GM23338 (cell line): ENCODE data around the gene SORT1. TPM values are rescaled to one million over a fixed set of nuclear protein-coding genes. Genes with fewer than 3 reads are reported as not detected.

Source experiments
- ATAC-seq: fragments of 200-7000 bp; cut with Tn5 transposase; 3 replicates; pipeline ENCODE4 v1.9.1; 2020
- DNase-seq: peaks from one replicate; pipeline ENCODE4 v3.0.0-alpha.2; 2015; ENCODE audit warnings: low spot score
- H2AFZ ChIP-seq: fragments of 200-600 bp; sonication (generic); 2 replicates; pipeline ENCODE4 v1.8.0; 2016; ENCODE audit warnings: antibody characterized with exemption, mild to moderate bottlenecking, moderate library complexity
- H3F3A ChIP-seq: fragments of 200-600 bp; sonication (generic); replicated peaks from 2 replicates; pipeline ENCODE4 v1.8.0; 2017; ENCODE audit warnings: antibody characterized with exemption, mixed run types, low read depth
- H3K27ac ChIP-seq: fragments of 200-600 bp; sonication (generic); 2 replicates; pipeline ENCODE4 v1.6.1; 2016; ENCODE audit warnings: low read depth
- H3K27me3 ChIP-seq: fragments of 200-600 bp; sonication (generic); 2 replicates; pipeline ENCODE4 v1.8.0; 2016; ENCODE audit warnings: mild to moderate bottlenecking, mixed run types, moderate library complexity; ENCODE audit not compliant: insufficient read depth
- H3K36me3 ChIP-seq: fragments of 200-600 bp; sonication (generic); 2 replicates; pipeline ENCODE4 v1.8.0; 2016; ENCODE audit warnings: mild to moderate bottlenecking; ENCODE audit not compliant: insufficient read depth
- H3K4me1 ChIP-seq: fragments of 200-600 bp; sonication (generic); 2 replicates; pipeline ENCODE4 v1.8.0; 2016; ENCODE audit warnings: mild to moderate bottlenecking, moderate library complexity; ENCODE audit not compliant: insufficient read depth
- H3K4me2 ChIP-seq: fragments of 200-600 bp; sonication (generic); 2 replicates; pipeline ENCODE4 v1.7.1; 2017; ENCODE audit warnings: mixed run types
- H3K4me3 ChIP-seq: fragments of 200-600 bp; sonication (generic); 2 replicates; pipeline ENCODE4 v1.6.1; 2016; ENCODE audit warnings: mixed run types
- H3K79me2 ChIP-seq: fragments of 200-600 bp; sonication (generic); replicated peaks from 2 replicates; pipeline ENCODE4 v1.8.0; 2017; ENCODE audit warnings: mild to moderate bottlenecking; ENCODE audit not compliant: insufficient read depth
- H3K9me2 ChIP-seq: fragments of 200-600 bp; sonication (generic); 2 replicates; pipeline ENCODE4 v1.8.0; 2017; ENCODE audit not compliant: insufficient read depth
- H4K20me1 ChIP-seq: fragments of 200-600 bp; sonication (generic); replicated peaks from 2 replicates; pipeline ENCODE4 v1.8.0; 2017; ENCODE audit warnings: mild to moderate bottlenecking; ENCODE audit not compliant: insufficient read depth
- H3K27ac Mint-ChIP-seq: 2 replicates; pipeline ENCODE4 v1.8.0; 2020; ENCODE audit warnings: inconsistent platforms, mild to moderate bottlenecking, moderate library complexity, mixed read lengths
- H3K27me3 Mint-ChIP-seq: 3 replicates; pipeline ENCODE4 v1.8.0; 2022; ENCODE audit warnings: low read depth, mild to moderate bottlenecking, moderate library complexity, mixed read lengths, inconsistent platforms; ENCODE audit not compliant: insufficient read depth, poor library complexity
- H3K36me3 Mint-ChIP-seq: 3 replicates; pipeline ENCODE4 v1.8.0; 2021; ENCODE audit warnings: low read depth, mild to moderate bottlenecking, inconsistent platforms, moderate library complexity, mixed read lengths
- H3K4me1 Mint-ChIP-seq: 3 replicates; pipeline ENCODE4 v1.8.0; 2020; ENCODE audit warnings: mild to moderate bottlenecking, inconsistent platforms, mixed read lengths
- H3K4me3 Mint-ChIP-seq: 3 replicates; pipeline ENCODE4 v1.8.0; 2021; ENCODE audit warnings: moderate library complexity, mild to moderate bottlenecking, inconsistent platforms, mixed read lengths
- H3K9me3 Mint-ChIP-seq: 3 replicates; pipeline ENCODE4 v1.8.0; 2020; ENCODE audit warnings: moderate library complexity, mild to moderate bottlenecking, inconsistent platforms, mixed read lengths
- CREB1 ChIP-seq: fragments of 250-450 bp; sonication (Bioruptor Pico); IDR thresholded peaks from 2 replicates; pipeline ENCODE4 v1.5.0; 2020; ENCODE audit warnings: low read depth, mild to moderate bottlenecking, moderate library complexity
- CTCF ChIP-seq, 2 experiments: fragments of 200-600 bp in 1 of 2; sonication (generic) in 1 of 2; conservative IDR thresholded peaks; 2 replicates each; pipeline versions ENCODE4 v1.5.1 to v1.6.1; 2016 to 2017; ENCODE audit warnings: antibody characterized with exemption in 2 of 2, low read depth in 2 of 2, mild to moderate bottlenecking in 2 of 2, moderate library complexity in 1 of 2
- ETS1 ChIP-seq: IDR thresholded peaks from 2 replicates; pipeline ENCODE4 v1.6.1; 2016; ENCODE audit warnings: antibody characterized with exemption
- EZH2 ChIP-seq: fragments of 200-600 bp; sonication (generic); IDR thresholded peaks from one replicate; pipeline ENCODE4 v1.8.0; 2017; ENCODE audit warnings: antibody characterized with exemption, mild to moderate bottlenecking, low read depth; ENCODE audit not compliant: unreplicated experiment
- EZH2phosphoT487 ChIP-seq: fragments of 200-600 bp; sonication (generic); IDR thresholded peaks from one replicate; pipeline ENCODE4 v1.8.1; 2018; ENCODE audit warnings: antibody characterized with exemption; ENCODE audit not compliant: unreplicated experiment
- JUNB ChIP-seq: IDR thresholded peaks from one replicate; pipeline ENCODE4 v1.6.1; 2016; ENCODE audit warnings: antibody characterized with exemption; ENCODE audit not compliant: unreplicated experiment
- NANOG ChIP-seq: IDR thresholded peaks from 2 replicates; pipeline ENCODE4 v1.6.1; 2016; ENCODE audit warnings: antibody characterized with exemption, borderline replicate concordance
- POLR2AphosphoS5 ChIP-seq: IDR thresholded peaks from 2 replicates; pipeline ENCODE4 v1.6.1; 2016; ENCODE audit warnings: antibody characterized with exemption, low read depth
- REST ChIP-seq: IDR thresholded peaks from one replicate; pipeline ENCODE4 v1.6.1; 2018; ENCODE audit warnings: antibody characterized with exemption; ENCODE audit not compliant: unreplicated experiment
- STAT1 ChIP-seq: IDR thresholded peaks from one replicate; pipeline ENCODE4 v1.6.1; 2016; ENCODE audit warnings: antibody characterized with exemption; ENCODE audit not compliant: unreplicated experiment
- ZNF114 ChIP-seq: fragments of 250-450 bp; sonication (Bioruptor Pico); IDR thresholded peaks from 2 replicates; pipeline ENCODE4 v1.5.0; 2020; ENCODE audit warnings: mild to moderate bottlenecking, moderate library complexity
- ZNF331 ChIP-seq: fragments of 250-450 bp; sonication (Bioruptor Pico); IDR thresholded peaks from 2 replicates; pipeline ENCODE4 v1.5.0; 2020; ENCODE audit warnings: low read depth, mild to moderate bottlenecking, moderate library complexity
- ZNF462 ChIP-seq: fragments of 250-450 bp; sonication (Bioruptor Pico); IDR thresholded peaks from 2 replicates; pipeline ENCODE4 v1.5.0; 2020; ENCODE audit warnings: mild to moderate bottlenecking, moderate library complexity
- polyA plus RNA-seq: library from polyadenylated mRNA; unstranded; fragments of >200 nt; fragmentation: Nextera tagmentation; extraction: Ambion mirVana; gene quantifications from 2 replicates; pipeline ENCODE4 v1.2.1, GENCODE V29; 2016
- total RNA-seq: library from RNA; depleted of rRNA; stranded (reverse); fragments of >200 nt; shearing (Covaris generic); gene quantifications from 2 replicates; pipeline ENCODE4 v1.2.3, GENCODE V29; 2014

SORT1 gene
- total and polyA plus RNA-seq, 2 experiments from 2014 or later: 10.9 to 55.4 TPM

GRCh38 chr1:109264379-109264755 is 133.4 kb downstream of the SORT1 start:
- Histone ChIP-seq H3K36me3 (no peaks in the 10 kb centered on the region; the same call in 1 of the 2 replicates), H3K4me3 (no peak overlapping the region), H3K4me1 (no peaks in the 10 kb centered on the region; the same call in 1 of the 2 replicates), H3K9me2 (no peaks in the 10 kb centered on the region), H3K27me3 (no peaks in the 10 kb centered on the region), H3K4me2 (no peak overlapping the region), H3F3A (0 out of 2 replicates have a peak, but pooled peaks cover 5% of the 10 kb centered on the region), H4K20me1 (no peaks in the 10 kb centered on the region), H2AFZ (no peak overlapping the region), H3K27ac (no peak overlapping the region), H3K79me2 (no peaks in the 10 kb centered on the region)
- Mint-ChIP-seq H3K27me3 (peaks cover 10% of the 10 kb centered on the region), H3K9me3 (no peaks in the 10 kb centered on the region; the same call in 1 of the 3 replicates), H3K27ac (no peak overlapping the region), H3K36me3 (peaks cover 6% of the 10 kb centered on the region; the same call in 2 of the 3 replicates), H3K4me3 (no peak overlapping the region), H3K4me1 (peaks cover 16% of the 10 kb centered on the region)
- DNase-seq: no peak
- no peak for ATAC-seq
- no peak for TF ChIP-seq REST
- no peak for TF ChIP-seq EZH2
- no peak for TF ChIP-seq JUNB
- no peak for TF ChIP-seq NANOG
- TF ChIP-seq ZNF462 (CRISPR knock-in tag): no peak
- TF ChIP-seq CTCF (conservative IDR thresholded peaks at IDR 0.05; ENCODE audit: low read depth in 2 of 2): no peak
- no peak for TF ChIP-seq STAT1
- TF ChIP-seq EZH2phosphoT487: no peak
- TF ChIP-seq ETS1: no peak
- no peak for TF ChIP-seq ZNF331 (CRISPR knock-in tag)
- TF ChIP-seq CREB1 (CRISPR knock-in tag): no peak
- no peak for TF ChIP-seq ZNF114 (CRISPR knock-in tag)
- TF ChIP-seq POLR2AphosphoS5: no peak
